Hematopoietic multipotent progenitor cell treated with erythropoietin and hydrocortisone succinate and interleukin-3 and kit ligand, for 17 days (in vitro differentiated cells): ENCODE measurements around the gene GGA3.
"Not testable (repeated sequence)": the region's sequence is repeated elsewhere in the genome, so short reads cannot be mapped to it uniquely, and the experiment has no call there.

Experiments
- DNase-seq: peaks from one replicate; pipeline ENCODE4 v3.0.0-alpha.2; 2015; ENCODE audit warnings: low spot score

The GGA3 gene

DNA sequence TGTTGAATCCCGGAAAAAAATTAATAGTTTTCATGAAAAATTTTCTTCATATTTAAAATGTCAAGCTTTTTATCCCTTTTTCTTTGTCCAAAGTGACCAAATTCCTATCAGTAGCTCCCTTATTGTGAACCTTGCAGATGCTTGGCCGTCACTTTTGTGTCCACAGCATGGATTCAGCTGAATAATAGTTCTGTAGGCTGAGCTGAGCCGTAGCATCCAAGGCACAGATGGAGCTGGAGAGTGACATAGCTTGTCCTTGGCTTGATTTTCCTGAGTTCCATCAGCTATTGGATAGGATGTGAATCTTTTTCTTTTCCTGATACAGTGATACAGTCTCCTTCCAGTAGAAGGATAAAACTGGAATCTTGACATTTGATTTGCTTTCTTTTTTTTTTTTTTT is 52.3 kb downstream of the GGA3 start:
- no peak for DNase-seq

DNA sequence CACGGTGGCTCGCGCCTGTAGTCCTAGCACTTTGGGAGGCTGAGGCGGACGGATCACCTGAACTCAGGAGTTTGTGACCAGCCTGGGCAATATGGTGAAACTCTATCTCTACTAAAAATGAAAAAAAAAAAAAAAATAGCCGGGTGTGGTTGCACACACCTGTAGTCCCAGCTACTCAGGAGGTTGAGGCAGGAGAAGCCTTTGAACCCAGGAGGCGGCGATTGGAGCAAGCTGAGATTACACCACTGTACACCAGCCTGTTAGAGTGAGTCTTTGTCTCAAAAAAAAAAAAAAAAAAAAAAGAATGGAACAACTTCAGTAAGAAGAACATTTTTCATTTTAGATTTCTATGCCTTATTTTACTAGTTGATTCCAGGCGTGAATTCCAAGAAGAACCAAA is 53.2 kb downstream of the GGA3 start:
- DNase-seq = no peak

DNA sequence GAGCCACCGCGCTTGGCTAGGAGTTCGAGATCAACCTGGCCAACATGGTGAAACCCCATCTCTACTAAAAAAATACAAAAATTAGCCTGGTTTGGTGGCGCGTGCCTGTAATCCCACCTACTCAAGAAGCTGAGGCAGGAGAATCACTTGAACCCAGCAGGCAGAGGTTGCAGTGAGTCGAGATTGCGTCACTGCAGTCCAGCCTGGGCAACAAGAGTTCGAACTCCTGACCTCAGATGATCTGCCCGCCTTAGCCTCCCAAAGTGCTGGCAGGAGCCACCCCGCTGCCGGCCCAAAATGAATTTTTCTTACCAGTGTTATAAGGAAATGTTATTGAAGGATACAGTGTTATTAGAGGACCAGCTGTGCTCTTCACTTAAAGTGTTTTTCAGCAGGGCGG is 53.6 kb downstream of the GGA3 start:
- DNase-seq = no peak

DNA sequence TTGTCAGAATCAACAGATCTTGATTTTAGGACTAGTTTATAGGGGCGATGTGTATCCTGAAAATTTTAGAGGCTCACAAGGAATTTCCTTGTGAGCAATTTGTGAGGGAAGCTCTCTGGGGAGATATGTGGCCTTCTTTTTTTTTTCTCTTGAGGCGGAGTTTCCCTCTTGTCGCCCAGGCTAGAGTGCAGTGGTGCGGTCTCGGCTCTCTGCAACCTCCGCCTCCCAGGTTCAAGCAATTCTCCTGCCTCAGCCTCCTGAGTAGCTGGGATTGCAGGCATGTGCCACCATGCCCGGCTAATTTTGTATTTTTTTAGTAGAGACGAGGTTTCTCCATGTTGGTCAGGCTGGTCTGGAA is 54.4 kb downstream of the GGA3 start:
- DNase-seq = not testable (repeated sequence)

DNA sequence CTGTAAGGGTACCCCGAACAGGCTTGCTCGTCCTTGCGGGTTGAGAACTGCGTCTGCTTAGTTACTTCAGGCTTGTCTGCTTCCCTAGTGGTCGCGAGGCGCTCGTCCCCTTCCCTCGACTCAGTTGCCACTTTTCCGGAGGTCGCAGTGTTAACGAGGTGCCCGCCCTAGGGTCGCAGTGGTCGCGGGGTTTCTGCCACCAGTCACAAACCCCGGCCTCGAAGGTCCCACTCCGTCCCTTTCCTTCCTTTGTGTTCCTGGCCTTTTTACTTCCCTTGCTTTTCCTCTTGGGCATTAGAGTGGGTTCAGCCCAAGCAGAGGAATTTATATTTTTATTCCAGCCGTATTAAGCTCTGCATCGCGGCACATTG is 55.6 kb downstream of the GGA3 start:
- no peak for DNase-seq

DNA sequence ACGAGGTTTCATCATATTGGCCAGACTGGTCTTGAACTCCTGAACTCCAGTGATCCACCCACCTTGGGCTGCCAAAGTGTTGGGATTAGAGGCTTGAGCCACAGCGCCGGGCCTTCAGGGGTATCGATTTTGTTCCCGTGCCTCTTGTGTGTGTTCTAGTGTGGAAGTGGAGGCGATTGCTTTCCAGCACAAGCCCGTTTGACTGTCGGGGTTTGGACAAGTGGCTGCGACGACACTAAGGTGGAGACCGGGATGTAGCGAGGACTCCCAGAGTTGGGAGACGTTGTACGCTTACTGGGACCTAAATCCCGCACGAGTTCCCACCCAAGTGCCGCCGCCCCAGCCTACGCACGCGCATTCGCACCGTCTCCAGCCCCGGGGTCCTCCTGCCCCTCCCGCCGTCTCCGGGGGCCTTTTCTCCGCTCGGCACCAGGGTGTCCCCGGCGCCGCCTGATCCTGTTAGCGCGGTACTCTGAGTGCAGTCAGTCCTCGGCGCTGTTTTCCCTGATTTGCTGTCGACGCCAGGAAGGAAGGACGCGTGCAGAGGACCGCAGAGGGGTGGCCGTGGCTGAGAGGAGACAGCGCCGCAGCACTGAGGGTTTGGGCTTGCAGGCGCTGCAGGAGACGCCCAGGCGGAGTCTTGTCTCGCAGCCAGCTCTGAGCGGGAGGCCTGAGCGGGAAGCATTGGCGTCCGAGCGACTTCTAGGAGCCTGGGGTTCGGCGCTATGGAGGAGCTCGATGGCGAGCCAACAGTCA is 56.2 kb downstream of the GGA3 start, which contains the start of gene NUP85:
TSS of gene NUP85 (plus strand) at position 643 of the 756 bp plus-strand sequence. CDS start at position 726, 83 bp downstream.
- peak; percentile 94 for DNase-seq

DNA sequence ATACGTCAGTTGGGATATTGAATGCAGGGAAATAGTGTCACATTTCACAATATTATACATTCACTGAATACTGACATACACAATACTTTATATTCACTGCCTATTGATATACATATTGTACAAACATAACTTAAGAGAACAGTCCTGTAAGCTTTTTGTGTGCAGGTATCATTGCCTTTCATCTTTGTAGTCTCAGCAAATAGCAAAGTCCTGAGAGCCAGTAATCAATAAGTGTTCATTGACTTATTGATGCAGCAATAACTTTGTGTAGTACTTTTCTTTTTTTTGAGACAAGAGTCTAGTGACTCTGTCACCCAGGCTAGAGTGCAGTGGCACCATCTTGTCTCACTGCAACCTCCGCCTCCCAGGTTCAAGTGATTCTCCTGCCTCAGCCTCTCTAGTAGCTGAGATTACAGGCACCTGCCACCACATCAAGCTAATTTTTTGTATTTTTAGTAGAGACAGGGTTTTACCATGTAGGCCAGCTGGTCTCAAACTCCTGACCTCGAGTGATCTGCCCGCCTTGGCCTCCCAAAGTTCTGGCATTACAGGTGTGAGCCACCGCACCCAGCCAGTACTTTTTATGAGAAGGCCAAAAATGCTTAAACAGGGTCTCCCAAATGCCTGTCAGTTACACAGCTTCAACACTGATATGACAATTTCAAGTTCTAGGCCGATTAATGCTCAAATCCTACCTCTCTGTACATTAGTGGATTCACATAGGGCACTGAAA is 61.4 kb downstream of the GGA3 start:
- DNase-seq = no peak

DNA sequence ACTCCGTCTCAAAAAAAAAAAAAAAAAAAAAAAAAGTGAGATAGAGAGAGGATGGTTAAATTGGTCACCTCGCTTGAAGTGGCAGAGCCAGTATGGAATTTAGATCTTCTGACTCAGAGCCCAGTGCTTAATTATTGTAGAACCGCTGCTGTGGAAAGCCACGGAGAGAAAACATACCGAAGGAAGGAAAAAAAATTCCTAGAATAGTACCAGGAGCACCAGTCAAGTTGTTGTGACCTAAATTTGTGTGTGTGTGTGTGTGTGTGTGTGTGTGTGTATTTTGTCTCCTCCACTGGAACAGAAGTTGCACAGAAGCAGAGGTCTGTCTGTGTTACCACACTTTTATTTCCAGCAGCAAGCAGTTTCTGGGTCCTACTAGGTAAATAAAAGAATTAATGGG is 66.5 kb downstream of the GGA3 start:
- no peak for DNase-seq

DNA sequence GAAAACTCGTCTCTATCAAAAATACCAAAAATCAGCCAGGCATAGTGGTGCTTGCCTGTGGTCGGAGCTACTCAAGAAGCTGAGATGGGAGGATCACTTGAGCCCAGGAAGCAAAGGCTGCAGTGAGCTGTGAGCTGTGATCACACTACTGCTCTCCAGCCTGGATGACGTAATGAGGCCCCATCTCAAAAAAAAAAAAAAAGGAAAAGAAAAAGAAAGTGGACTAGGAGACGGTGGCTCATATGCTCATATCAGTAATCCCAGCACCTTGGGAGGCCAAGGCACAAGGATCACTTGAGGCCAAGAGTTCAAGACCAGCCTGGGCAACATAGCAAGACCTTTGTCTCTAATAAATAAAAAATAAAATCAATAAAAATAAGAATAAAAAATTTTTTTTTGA is 69.8 kb downstream of the GGA3 start:
- DNase-seq = no peak

DNA sequence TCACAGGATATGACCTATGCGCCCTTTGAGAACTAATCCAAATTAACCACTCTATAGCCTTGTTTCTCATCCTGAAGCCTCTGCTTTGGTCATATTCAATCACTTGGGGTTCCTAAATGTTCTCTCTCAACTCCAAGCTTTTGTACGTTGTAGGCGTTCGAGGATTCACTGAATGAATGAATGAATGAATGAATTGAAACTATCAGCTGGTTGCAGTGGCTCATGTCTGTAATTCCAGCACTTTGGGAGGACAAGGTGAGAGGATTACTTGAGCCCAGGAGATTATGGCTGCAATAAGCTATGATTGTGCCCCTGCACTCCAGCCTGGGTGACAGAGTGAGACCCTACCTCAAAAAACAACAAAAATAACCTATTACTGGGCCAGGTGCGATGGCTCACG is 72.8 kb downstream of the GGA3 start:
- DNase-seq = no peak
